ELR (cell line): ENCODE data around the gene MARCHF10.
A peak's percentile ranks its signal among the peaks of the same experiment; 100 is the strongest.

Experiments
- DNase-seq: peaks from one replicate; pipeline ENCODE4 v3.0.0-alpha.2; 2015; ENCODE audit warnings: low read depth

MARCHF10 gene

DNA sequence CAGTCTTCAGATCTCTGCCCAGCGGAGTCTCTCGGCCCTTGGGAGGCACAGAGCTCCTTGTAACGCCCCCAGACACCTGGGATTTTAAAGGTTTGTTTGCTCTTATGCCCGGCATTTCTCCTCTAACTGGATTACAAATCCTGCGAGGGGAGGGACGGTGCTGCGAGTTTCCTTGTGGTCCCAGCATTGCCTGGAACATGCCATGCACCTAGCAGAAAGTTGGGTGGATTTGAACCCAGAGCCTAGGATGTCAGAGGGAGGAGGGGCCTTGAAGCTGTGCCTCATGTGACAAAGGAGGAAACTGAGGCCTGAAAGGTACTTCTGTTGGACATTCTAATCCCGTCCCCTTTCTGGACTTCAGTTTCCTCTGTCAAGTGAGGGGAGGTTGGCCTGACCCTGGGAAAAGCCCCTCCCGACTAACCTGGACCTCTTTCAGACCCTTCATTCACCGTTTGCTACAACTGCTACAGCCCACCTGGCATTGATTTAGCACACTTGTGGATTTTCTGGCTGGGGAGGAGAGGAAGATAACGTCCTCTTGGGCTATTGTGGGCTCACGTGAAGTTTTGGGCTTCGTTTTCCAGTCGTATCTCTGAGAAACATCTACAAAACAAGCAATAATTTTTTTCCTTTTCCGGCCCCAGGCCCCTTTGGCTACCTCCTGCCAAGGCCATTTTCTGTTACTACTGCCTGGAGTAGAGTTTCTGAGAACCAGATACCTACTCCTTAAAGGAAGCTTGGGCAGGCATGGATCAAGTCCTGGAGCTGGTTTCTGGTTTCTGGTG lies 149.8 kb downstream of the MARCHF10 start:
- no peak for DNase-seq

- no peak for DNase-seq
These were observed 150.4 kb downstream of the MARCHF10 start for GRCh38 chr17:62657690-62658089.

- DNase-seq, result no peak
These were observed 150.9 kb downstream of the MARCHF10 start for GRCh38 chr17:62657145-62657665.

GRCh38 chr17:62656446-62656845 lies 151.7 kb downstream of the MARCHF10 start:
- no peak for DNase-seq

- no peak for DNase-seq
These were observed 152.5 kb downstream of the MARCHF10 start for GRCh38 chr17:62655656-62656055.

- peak; percentile 20 for DNase-seq
These were observed 154.0 kb downstream of the MARCHF10 start for GRCh38 chr17:62653826-62654761.

DNA sequence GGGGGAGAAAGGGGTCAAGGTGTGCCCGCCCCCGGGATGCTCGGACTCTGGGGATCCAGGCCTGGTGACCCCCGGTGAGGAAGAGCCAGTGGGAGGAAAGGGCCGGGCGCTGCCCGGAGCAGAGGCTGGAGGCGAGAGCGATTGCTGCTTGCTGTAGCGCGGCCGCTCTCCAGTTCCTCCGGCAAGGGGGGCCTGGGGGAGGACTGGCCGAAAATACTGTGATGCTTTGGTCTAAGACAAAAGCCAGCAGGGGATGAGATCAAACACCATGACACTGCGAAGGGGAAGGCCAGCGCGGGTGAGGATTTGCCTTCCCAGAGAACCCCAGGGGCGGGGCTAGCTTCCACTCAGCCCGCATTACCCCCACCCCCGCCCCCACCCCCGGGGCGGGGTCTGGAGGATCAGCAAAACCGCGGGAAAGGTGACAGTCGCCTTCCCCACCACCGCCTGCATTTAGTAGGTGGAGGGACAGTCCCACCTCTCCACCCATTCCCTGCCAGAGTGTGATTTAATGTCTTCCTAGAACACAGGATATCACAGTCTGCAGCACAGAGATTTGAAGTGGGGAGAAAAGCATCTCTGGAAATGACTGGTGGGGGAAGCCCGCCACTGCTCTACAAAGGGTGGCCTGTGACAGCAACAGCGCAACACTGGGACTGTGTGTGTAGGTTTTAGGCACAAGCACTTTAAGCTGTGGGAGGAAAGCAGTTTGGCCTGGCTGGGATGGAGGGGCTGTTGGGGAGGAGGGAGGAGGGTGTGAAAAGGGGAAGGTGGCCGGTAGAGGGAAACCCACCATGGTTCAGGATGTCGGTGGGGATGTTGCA lies 154.9 kb downstream of the MARCHF10 start:
- DNase-seq, result peak; percentile 76

DNA sequence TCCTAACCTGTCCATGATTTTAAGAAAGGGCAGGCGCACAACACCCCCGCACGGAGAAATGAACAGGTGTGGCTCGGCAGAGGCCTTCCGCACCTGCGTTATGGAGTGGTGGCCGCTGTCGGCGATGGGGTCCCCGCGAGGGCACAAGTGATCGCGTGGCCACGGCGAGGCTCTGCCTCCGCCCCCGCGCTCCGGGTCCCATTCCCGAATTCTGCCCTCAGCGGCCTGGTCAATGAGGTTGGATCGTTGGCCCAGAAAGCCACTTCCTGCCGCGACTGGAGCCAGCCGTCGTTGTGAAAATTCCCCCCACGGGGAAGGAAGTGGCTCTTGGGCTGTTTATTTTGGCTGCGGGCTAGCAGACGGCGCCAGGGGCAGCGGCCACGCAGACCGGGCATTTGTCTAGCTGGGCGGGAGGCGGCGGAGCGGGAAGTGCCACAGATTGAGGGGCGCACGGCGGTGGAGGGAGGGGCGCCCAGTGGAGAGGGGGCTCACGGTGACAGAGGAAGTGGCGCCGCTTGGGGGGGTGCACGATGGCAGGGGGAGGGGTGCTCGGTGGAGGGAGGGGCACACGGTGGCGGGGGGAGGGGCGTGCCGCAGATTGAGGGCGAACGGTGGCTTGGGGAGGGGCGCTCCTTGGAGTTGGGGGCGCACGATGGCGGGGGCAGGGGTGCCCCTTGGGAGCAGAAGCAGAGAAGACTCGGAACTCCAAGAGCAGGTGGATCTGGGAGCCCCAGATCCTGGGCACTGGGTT lies 155.7 kb downstream of the MARCHF10 start:
- DNase-seq, result peak; percentile 89
